ENCODE measurements around the gene YAP1.

GRCh38 chr11:102263379-102264003 lies 153.2 kb downstream of the YAP1 start:
- no peak for TF ChIP-seq CTCF (IDR thresholded peaks at IDR 0.05)
- TF ChIP-seq POLR2A (IDR thresholded peaks at IDR 0.05) = no peak

All from esophagus squamous epithelium (tissue), 4 donors.